CD4-positive, alpha-beta T cell treated with Interferon alpha-2 for 1 hour (primary cell): Measurements from ENCODE around the gene ITIH5.

Experiments used
- DNase-seq, 2 donors: peaks; one replicate each; pipeline ENCODE4 v3.0.0-alpha.2; 2020 to 2022

The ITIH5 gene

GRCh38 chr10:7580520-7580919 lies 86.2 kb downstream of the ITIH5 start:
- no peak for DNase-seq

GRCh38 chr10:7579681-7580080 lies 87.1 kb downstream of the ITIH5 start:
- DNase-seq = no peak

- DNase-seq = no peak
These were observed 89.2 kb downstream of the ITIH5 start for GRCh38 chr10:7577579-7577978.

GRCh38 chr10:7577176-7577575 lies 89.6 kb downstream of the ITIH5 start:
- no peak for DNase-seq

GRCh38 chr10:7576340-7576739 lies 90.4 kb downstream of the ITIH5 start:
- no peak for DNase-seq

- DNase-seq = no peak
These were observed 94.4 kb downstream of the ITIH5 start for GRCh38 chr10:7572391-7572790.

- DNase-seq = no peak
These were observed 94.8 kb downstream of the ITIH5 start for GRCh38 chr10:7571981-7572380.

GRCh38 chr10:7567911-7568620 lies 98.7 kb downstream of the ITIH5 start:
- DNase-seq = no peak

- no peak for DNase-seq
These were observed 99.9 kb downstream of the ITIH5 start for GRCh38 chr10:7566891-7567290.

GRCh38 chr10:7565871-7566270 lies 100.9 kb downstream of the ITIH5 start:
- DNase-seq = no peak

GRCh38 chr10:7563770-7564169 lies 103.0 kb downstream of the ITIH5 start:
- no peak for DNase-seq

- DNase-seq = no peak
These were observed 103.4 kb downstream of the ITIH5 start for GRCh38 chr10:7563368-7563767.

GRCh38 chr10:7561985-7562384 lies 104.8 kb downstream of the ITIH5 start:
- DNase-seq = no peak

GRCh38 chr10:7561216-7561893 lies 105.4 kb downstream of the ITIH5 start:
- DNase-seq = no peak

GRCh38 chr10:7560519-7560918 lies 106.2 kb downstream of the ITIH5 start:
- no peak for DNase-seq

- no peak for DNase-seq
These were observed 107.4 kb downstream of the ITIH5 start for GRCh38 chr10:7559386-7559785.

GRCh38 chr10:7558036-7558435 lies 108.7 kb downstream of the ITIH5 start:
- no peak for DNase-seq

- DNase-seq = no peak
These were observed 113.2 kb downstream of the ITIH5 start for GRCh38 chr10:7553531-7553930.

GRCh38 chr10:7551950-7552716 lies 114.6 kb downstream of the ITIH5 start:
- no peak for DNase-seq

- no peak for DNase-seq
These were observed 115.5 kb downstream of the ITIH5 start for GRCh38 chr10:7551289-7551688.

GRCh38 chr10:7550013-7550412 lies 116.8 kb downstream of the ITIH5 start:
- DNase-seq = no peak

GRCh38 chr10:7547829-7548228 lies 118.9 kb downstream of the ITIH5 start:
- DNase-seq = no peak

- no peak for DNase-seq
These were observed 119.6 kb downstream of the ITIH5 start for GRCh38 chr10:7547206-7547605.

- no peak for DNase-seq
These were observed 120.3 kb downstream of the ITIH5 start for GRCh38 chr10:7546385-7546967.
